GM21360 (cell line): ENCODE data around the gene ANKS6.

Experiments used
- ATAC-seq: cut with Tn5 transposase; IDR thresholded peaks from one replicate; pipeline ENCODE4 v1.9.1; 2021; ENCODE audit warnings: mild to moderate bottlenecking, moderate library complexity; ENCODE audit not compliant: unreplicated experiment

The ANKS6 gene

GRCh38 chr9:98793031-98793430, 3.3 kb downstream of the ANKS6 start:
- no peak for ATAC-seq

- ATAC-seq = no peak
Measured at GRCh38 chr9:98791608-98792490, 4.5 kb downstream of the ANKS6 start.

- no peak for ATAC-seq
Measured at GRCh38 chr9:98790842-98791607, 5.3 kb downstream of the ANKS6 start.

- no peak for ATAC-seq
Measured at GRCh38 chr9:98790134-98790841, 6.1 kb downstream of the ANKS6 start.

- ATAC-seq = no peak
Measured at GRCh38 chr9:98789483-98790133, 6.7 kb downstream of the ANKS6 start.

GRCh38 chr9:98787766-98788335, 8.5 kb downstream of the ANKS6 start:
- ATAC-seq = no peak

GRCh38 chr9:98786750-98787510, 9.4 kb downstream of the ANKS6 start:
- no peak for ATAC-seq

GRCh38 chr9:98784831-98785806, 11.2 kb downstream of the ANKS6 start:
- ATAC-seq = no peak

- no peak for ATAC-seq
Measured at GRCh38 chr9:98783518-98784226, 12.7 kb downstream of the ANKS6 start.

GRCh38 chr9:98781588-98782383, 14.6 kb downstream of the ANKS6 start:
- ATAC-seq = no peak

GRCh38 chr9:98780059-98780749, 16.2 kb downstream of the ANKS6 start:
- ATAC-seq = no peak

GRCh38 chr9:98778711-98779530, 17.4 kb downstream of the ANKS6 start:
- no peak for ATAC-seq

- ATAC-seq = no peak
Measured at GRCh38 chr9:98778251-98778650, 18.1 kb downstream of the ANKS6 start.

- ATAC-seq = no peak
Measured at GRCh38 chr9:98777618-98778017, 18.7 kb downstream of the ANKS6 start.

- no peak for ATAC-seq
Measured at GRCh38 chr9:98775831-98776441, 20.4 kb downstream of the ANKS6 start.
